C4-2B (cell line): Measurements from ENCODE around the gene LOC128125822.

Source experiments
- CTCF ChIP-seq: fragments of 450-650 bp; conservative IDR thresholded peaks from 2 replicates; pipeline ENCODE4 v1.5.1; 2017; ENCODE audit warnings: mild to moderate bottlenecking
- ZFX ChIP-seq: fragments of 450-650 bp; IDR thresholded peaks from 2 replicates; pipeline ENCODE4 v1.6.1; 2017

GRCh38 chr6:63615590-63615989 is 43.3 kb downstream of the LOC128125822 start:
- no peak for TF ChIP-seq CTCF
- no peak for TF ChIP-seq ZFX
